Kidney (tissue), 14 donors: ENCODE measurements around the gene PPM1E. TPM values are rescaled to one million over a fixed set of nuclear protein-coding genes. Genes with fewer than 3 reads are reported as not detected.
"Not testable (repeated sequence)": the region's sequence is repeated elsewhere in the genome, so short reads cannot be mapped to it uniquely, and the experiment has no call there.

Experiments
- DNase-seq, 5 donors: peaks; one replicate each; pipeline ENCODE4 v3.0.0-alpha.2; 2013 to 2020
- FAIRE-seq: peaks from 2 replicates; lab custom pipeline; 2012; peaks lifted over from hg19 to GRCh38; lab: Jason Lieb, UNC
- H3K27ac ChIP-seq, 2 donors: one replicate each; pipeline ENCODE4 v1.7.0; 2013; ENCODE audit warnings: low read depth in 2 of 2, low read length in 2 of 2, inconsistent platforms in 1 of 2
- H3K27me3 ChIP-seq: one replicate; pipeline ENCODE4 v1.7.1; 2013; ENCODE audit warnings: low read length, inconsistent platforms; ENCODE audit not compliant: control insufficient read depth, insufficient read depth
- H3K36me3 ChIP-seq, 3 donors: one replicate each; pipeline versions ENCODE4 v1.7.0 to v1.7.1; 2013; ENCODE audit warnings: low read length in 3 of 3, control low read depth in 1 of 3, inconsistent platforms in 1 of 3; ENCODE audit not compliant: insufficient read depth in 3 of 3, control insufficient read depth in 2 of 3
- H3K4me1 ChIP-seq, 3 donors: one replicate each; pipeline versions ENCODE4 v1.7.0 to v1.7.1; 2013; ENCODE audit warnings: low read length in 3 of 3, inconsistent platforms in 1 of 3, low read depth in 1 of 3; ENCODE audit not compliant: control insufficient read depth in 2 of 3, insufficient read depth in 2 of 3
- H3K4me3 ChIP-seq, 3 donors: one replicate each; pipeline versions ENCODE4 v1.7.0 to v1.8.1; 2013; ENCODE audit warnings: low read length in 3 of 3, control low read depth in 1 of 3, inconsistent platforms in 1 of 3
- H3K9ac ChIP-seq, 3 donors: one replicate each; pipeline versions ENCODE4 v1.7.0 to v1.7.1; 2013; ENCODE audit warnings: low read length in 3 of 3, control low read depth in 1 of 3, inconsistent platforms in 1 of 3
- H3K9me3 ChIP-seq, 3 donors: one replicate each; pipeline versions ENCODE4 v1.7.0 to v1.7.1; 2013; ENCODE audit warnings: low read length in 3 of 3, control low read depth in 1 of 3, inconsistent platforms in 1 of 3; ENCODE audit not compliant: control insufficient read depth in 2 of 3, insufficient read depth in 1 of 3
- CTCF ChIP-seq: IDR thresholded peaks from 3 replicates; pipeline ENCODE4 v1.5.1; 2012; ENCODE audit warnings: mild to moderate bottlenecking, moderate library complexity, borderline replicate concordance; ENCODE audit not compliant: insufficient read depth; ENCODE audit errors: extremely low read depth
- intact Hi-C: fragments of 100-400 bp; cut with DNase I; formaldehyde crosslinking; loops from one replicate; pipeline ENCODE4 v1.11.1; 2022
- polyA plus RNA-seq: library from polyadenylated mRNA; stranded (reverse); fragments of 350-450 nt; fragmentation: Illumina TruSeq; extraction: RNeasy Lipid Tissue Mini Kit (QIAGEN cat#74804); gene quantifications from one replicate; pipeline ENCODE4 v1.2.3, GENCODE V29; 2014; ENCODE audit warnings: low read depth, low replicate concordance; ENCODE audit not compliant: insufficient read depth
- total RNA-seq: library from RNA; stranded (reverse); fragmentation: NEBNext Ultra II Directional; extraction: Animal tissue kit (Norgen Biotek cat#: 25700); gene quantifications from one replicate; pipeline ENCODE4 v1.2.1, GENCODE V29; 2021
- donor health status: control.
- donor health status: control.
- donor health status: control.
- donor health status: control.
- donor health status: control.
- donor health status: DM: yes; HTN: yes; CAD: no.
- donor health status: Normal renal cell carcinoma (clear cell type).

The PPM1E gene
- total and polyA plus RNA-seq, 2 donors from 2014 or later, result 0.47 to 0.82 TPM

- FAIRE-seq, result no peak
- Histone ChIP-seq H3K9ac (no peak overlapping the region), H3K27me3 (no peaks in the 10 kb centered on the region), H3K4me3 (no peak overlapping the region), H3K27ac (no peak overlapping the region), H3K36me3 (no peaks in the 10 kb centered on the region), H3K9me3 (no peaks in the 10 kb centered on the region), H3K4me1 (no peaks in the 10 kb centered on the region)
- intact Hi-C loops, result no loop called here
- TF ChIP-seq CTCF, result no peak
- no peak for DNase-seq
Observed at GRCh38 chr17:58788199-58788598, 32.5 kb downstream of the PPM1E start.

GRCh38 chr17:58789160-58789559 is 33.5 kb downstream of the PPM1E start:
- no peak for TF ChIP-seq CTCF
- no peak overlapping the region for H3K27ac ChIP-seq
- no peak for FAIRE-seq

GRCh38 chr17:58789831-58790230 is 34.2 kb downstream of the PPM1E start:
- Histone ChIP-seq H3K4me1 (no peaks in the 10 kb centered on the region), H3K9ac (no peak overlapping the region), H3K27me3 (no peaks in the 10 kb centered on the region), H3K9me3 (no peaks in the 10 kb centered on the region), H3K27ac (no peak overlapping the region), H3K36me3 (no peaks in the 10 kb centered on the region), H3K4me3 (no peak overlapping the region)
- no peak for TF ChIP-seq CTCF
- no peak for DNase-seq
- no peak for FAIRE-seq
- intact Hi-C loops, result no loop called here

More at GRCh38 chr17:58789160-58789559, 33.5 kb downstream of the PPM1E start:
- no peak overlapping the region for H3K4me3 ChIP-seq
- no peaks in the 10 kb centered on the region for H3K27me3 ChIP-seq
- no peaks in the 10 kb centered on the region for H3K9me3 ChIP-seq
- DNase-seq, result no peak
- H3K9ac ChIP-seq, result no peak overlapping the region
- no peaks in the 10 kb centered on the region for H3K4me1 ChIP-seq
- no peaks in the 10 kb centered on the region for H3K36me3 ChIP-seq
- intact Hi-C loops, result no loop called here

- H3K9ac ChIP-seq, H3K4me1 ChIP-seq, H3K27ac ChIP-seq, H3K27me3 ChIP-seq, intact Hi-C loops, H3K9me3 ChIP-seq, DNase-seq, H3K4me3 ChIP-seq, H3K36me3 ChIP-seq, FAIRE-seq: not testable (repeated sequence)
Observed at GRCh38 chr17:58794508-58794907, 38.9 kb downstream of the PPM1E start.
